Stimulated activated CD4-positive, alpha-beta T cell treated with anti-CD3 and anti-CD28 coated beads, Interleukin-1b, Interleukin-23, amount 100 ng/mL, for 1 hour (primary cell): ENCODE results near the gene IL4R.
"Not testable (repeated sequence)": the region's sequence is repeated elsewhere in the genome, so short reads cannot be mapped to it uniquely, and the experiment has no call there.

Source experiments
- DNase-seq, 2 donors: peaks; one replicate each; pipeline ENCODE4 v3.0.0-alpha.2; 2020; ENCODE audit warnings: low read depth in 2 of 2

Gene IL4R

DNA sequence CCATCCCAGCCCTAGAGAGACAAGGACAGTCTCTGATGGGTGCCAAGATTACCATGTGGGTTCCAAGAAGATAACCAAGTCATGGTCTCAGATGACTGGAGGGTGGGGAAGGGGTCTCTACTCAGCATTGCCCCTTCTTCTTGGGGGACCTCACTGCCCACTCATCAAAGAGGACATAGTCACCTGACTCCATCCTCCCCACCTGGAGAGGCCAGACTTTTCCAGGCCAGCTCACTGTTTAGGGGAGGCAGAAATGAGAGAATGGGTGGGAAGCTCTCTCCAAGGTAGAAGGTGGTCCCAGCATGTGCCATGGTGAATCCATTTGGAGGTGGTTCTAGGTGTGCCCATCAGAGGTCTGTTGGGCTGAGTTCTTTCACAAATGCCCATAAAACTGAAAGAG lies 67.5 kb downstream of the IL4R start:
- DNase-seq: no peak

DNA sequence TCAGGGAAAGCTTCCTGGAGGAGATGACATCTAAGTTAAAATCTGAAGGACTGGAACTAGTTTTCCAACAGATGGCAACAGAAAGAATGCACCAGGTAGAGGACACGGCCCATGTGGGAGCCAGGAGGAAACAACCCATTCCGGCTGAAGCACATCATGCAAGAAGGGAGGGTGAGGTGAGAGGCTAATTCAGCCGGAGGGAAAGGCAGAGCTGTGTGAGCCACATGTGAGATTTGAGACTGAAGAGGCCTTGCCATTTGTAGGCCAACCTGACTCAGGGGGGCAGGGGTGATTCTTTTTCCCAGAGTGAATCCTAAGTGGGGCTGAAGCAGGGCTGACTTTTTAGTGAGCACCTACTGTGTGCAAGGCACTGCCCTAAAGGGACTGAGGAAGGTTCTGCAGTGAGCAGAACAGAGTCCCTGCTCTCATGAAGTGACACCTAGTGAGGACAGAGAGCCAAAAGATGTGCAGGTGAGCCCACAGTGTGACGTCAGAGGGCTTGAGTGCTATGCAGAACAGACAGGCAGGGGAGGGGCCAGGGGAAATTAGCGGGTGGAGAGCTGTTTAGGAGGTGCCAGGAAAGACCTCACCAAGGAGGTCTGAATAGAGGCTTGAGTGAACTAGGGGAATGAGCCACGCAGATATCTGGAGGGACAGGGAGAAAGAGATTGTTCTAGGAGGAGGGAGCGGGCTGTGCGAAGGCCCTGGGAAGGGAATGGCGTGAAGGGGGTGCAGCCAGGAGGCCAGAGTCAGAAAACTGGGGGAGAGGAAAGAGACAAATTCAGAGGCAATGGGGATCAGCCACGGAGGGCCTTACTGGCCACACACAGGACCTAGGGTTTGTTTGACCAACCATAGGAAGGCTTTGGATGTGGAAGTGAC lies 68.4 kb downstream of the IL4R start:
- no peak for DNase-seq

DNA sequence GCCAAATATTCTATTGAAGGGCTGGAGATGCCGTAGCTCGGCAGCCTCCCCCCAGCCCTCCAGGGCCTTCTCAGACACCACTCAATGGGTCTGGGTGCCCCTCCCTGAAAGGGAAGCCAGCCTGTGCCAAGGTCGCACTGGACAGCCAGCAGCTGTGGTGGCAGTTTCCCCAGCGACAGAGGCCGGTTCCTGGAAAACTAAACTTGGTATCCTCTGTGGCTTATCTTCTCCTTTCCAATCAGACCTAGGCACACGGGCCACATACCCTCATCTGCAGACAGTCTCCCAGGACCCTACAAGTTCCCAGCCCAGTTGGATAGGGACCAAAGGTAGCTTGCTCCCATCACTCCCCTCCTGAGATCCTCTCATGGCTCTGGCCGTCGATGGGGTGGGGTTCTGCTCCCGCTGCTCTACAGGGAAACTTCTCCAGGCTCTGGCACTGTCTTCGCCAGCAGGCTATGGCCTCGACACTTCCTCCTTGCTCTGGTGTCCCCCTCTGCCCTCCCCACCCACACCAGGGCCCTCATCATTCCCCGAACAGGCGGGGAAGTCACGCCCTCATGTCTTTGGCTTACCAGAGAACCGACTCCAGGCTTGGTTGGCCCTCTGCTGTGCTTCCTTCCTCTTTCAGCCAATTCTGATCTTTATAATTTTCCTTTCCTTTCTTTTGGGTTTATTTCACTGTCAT lies 69.9 kb downstream of the IL4R start:
- DNase-seq: no peak

DNA sequence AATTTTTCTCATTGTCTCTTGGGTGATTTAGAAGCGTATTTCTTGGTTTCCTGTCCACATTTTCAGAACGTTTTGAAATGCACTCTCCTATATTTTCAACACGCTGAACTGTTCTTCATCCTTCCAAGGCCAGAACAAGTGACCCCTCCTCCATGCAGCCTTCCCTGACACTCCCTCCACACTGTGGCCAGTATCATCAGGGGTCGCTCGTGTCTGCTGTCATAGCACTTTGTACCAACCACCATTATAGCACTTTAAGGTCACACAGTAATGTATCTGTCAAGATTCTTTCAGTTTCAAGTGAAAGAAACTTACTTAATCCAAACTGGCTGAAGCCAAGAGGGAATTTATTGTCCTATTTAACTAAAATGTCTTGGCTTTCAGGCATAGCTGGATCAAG lies 70.7 kb downstream of the IL4R start:
- DNase-seq: no peak

DNA sequence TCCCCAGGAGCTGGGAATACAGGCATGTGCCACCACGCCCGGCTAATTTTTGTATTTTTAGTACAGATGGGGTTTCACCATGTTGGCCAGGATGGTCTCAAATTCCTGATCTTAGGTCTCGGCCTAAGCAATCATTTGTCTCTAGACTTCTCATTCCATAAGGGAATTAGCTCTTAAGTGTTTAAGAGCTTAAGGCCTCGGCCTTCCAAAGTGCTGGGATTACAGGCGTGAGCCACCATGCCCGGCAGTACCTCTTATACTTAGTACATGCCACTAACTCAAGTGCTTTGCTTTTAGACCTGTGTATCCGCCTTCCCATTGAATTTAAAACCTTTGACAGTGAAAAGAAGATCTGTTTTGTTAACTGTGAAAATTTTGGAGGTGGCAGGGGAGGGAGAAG lies 71.6 kb downstream of the IL4R start:
- no peak for DNase-seq

DNA sequence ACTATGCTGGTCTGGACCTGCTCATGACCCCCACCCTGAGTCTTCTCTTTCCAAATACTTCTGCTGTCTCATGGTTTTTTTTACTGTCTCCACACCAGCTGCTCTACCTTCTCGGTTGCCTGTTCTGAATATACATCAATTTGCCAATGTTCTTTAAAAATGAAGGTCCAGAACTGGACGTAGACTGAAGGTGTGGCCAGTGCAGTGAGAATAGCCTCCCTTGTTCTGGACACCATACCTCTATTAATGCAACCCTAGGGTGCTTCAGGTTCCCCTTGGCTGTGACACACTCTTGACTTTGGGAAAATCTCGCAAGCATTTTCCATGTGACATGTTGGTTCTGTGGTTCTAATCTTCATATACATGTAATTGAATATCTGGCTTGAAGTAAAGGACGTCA lies 72.9 kb downstream of the IL4R start:
- DNase-seq: no peak

DNA sequence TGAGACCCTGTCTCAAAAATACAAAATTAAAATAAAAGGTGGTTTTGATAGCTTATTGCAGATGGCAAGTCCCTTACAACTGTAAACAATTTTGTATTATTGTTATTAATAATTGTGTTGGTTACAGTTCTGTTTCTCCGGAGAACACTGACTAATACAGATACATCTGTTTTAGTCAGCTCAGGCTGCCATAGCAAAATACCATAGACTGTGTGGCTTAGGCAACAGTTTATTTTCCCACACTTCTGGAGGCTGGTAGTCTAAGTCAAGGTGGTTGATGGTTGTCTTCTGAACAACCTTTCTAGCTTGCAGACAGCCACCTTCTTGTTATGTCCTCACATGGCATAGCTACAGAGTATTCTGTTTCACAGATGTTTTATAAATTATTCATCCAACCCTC lies 74.0 kb downstream of the IL4R start:
- no peak for DNase-seq

DNA sequence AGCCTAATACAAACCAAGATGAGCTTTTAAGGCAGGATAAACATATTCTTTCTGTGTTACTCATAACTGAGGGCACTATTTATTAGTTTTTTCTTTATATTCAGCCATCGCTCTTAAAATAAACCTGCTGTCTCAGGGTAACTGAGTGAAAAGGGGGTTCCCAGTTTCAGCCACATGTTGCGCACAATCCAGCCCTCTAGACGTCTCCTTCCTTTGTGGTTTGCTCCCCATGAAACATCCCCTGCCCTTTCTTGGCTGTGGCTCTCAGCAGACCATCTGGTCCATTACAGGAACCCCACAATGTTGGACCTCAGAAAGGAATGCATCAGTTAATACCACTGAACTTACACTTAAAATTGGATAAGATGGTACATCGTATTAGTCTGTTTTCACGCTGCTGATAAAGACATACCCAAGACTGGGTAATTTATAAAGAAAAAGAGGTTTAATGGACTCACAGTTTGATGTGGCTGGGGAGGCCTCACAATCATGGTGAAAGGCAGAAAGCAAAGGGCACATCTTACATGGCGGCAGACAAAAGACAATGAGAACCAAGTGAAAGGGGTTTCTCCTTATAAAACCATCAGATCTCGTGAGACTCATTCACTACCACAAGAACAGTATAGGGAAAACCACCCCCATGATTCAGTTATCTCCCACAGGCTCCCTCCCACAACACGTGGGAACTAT lies 75.6 kb downstream of the IL4R start:
- no peak for DNase-seq

DNA sequence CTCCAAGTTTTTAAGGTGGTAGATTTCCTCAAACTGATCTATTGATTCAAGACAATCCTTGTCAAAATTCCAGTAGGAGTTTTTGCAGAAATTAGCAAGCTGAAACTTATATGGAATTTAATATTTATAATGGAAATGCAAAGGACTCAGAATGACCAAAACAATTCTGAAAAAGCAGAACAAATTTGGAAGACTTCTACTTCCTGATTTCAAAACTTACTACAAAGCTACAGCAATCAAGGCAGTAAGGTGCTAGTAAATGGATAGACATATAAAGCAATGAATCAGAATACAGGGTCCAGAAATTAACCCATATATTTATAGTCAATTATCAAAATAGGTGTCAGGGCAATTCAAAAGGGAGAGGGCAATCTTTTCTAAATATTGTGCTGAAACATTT lies 76.4 kb downstream of the IL4R start:
- DNase-seq: no peak

DNA sequence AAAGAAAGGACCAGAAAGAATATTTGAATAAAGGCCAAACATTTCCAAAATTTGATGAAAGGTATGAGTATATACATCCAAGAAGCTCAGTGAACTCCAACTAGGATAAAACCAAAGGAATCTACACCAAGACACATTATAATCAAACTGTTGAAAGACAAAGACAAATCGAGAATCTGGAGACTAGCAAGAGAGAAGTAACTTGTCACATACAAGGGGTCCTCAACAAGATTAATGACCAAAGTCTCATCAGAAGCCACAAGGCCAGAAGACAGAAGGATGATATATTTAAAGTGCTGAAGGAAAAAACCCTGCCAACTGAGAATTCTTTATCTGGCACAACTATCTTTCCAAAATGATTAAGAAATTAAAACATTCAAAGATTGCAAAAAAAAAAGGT lies 78.9 kb downstream of the IL4R start:
- no peak for DNase-seq

DNA sequence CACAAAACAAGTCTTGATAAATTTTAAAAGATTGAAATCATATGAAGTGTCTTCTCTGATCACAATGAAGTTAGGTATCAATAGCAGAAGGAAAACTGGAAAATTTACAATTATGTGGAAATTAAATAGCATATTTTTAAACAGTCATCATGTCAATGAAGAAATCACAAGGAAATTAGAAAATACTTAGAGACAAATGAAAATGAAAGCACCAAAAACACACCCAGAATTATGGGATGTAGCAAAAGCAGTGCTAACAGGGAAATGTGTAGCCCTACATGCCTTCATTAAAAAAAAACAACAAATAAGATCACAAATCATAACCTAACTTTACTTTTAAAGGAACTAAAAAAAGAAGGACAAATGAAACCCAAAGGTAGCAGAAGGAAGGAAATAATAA lies 80.7 kb downstream of the IL4R start:
- no peak for DNase-seq

DNA sequence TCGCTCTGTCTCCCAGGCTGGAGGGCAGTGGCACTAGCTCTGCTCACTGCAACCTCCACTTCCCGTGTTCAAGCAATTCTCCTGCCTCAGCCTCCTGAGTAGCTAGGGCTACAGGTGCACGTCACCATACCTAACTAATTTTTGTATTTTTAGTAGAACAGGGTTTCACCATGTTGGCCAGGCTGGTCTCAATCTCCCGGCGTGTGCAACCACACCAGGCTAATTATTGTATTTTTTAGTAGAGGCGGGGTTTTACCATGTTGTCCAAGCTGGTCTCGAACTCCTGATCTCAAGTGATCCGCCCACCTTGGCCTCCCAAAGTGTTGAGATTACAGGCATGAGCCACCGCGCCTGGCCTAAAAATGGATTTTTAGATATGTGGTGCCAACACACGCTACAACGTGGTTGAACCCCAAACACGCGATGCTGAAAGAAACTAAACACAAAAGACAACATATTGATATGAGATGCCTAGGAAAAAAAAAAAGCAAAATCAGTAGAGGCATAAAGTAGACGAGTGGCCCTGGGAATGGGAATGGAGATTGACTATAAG lies 84.6 kb downstream of the IL4R start:
- not testable (repeated sequence) for DNase-seq

DNA sequence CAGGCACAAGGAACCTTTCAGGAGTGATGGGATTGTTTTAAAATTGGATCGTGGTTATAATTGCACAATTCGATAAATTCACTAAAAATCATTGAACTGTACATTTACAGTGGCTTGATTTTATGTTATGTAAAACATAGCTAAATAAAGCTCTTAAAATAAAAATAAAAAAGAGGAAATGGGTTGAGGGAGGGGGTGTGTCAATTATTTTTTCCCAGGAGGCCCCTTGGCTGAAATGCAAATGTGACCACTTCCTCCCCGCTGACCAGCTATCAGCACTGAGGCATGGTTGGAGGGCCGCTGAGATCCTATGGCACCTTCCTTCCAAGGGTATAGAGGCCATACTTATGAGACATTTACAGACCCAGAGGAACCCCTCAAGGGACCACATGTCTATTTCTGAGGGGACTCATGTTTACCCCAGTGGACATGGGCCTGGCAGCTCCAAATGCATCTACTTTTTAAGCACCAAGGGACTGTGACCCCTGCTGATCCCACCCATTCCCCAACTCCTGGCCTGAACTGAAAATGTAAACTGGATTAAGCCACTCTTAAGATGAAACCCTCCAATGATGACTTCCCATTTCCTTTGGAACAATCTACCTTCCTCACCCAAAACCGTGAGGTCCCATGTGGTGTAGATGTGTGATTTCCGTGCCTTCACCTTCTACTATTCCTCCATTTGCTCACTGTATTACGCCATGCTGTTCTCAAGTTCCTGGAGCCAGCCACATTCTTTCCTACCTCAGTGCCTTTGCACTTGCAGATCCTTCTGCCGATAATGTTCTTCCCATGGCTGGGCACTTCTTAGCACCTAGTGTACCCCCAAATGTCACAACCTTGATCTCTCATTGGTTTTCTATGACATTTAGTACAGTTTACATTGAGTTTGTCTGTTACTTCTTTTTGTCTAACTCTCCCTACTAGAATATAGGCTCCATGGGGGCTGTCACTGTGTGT lies 85.4 kb downstream of the IL4R start:
- DNase-seq: no peak

DNA sequence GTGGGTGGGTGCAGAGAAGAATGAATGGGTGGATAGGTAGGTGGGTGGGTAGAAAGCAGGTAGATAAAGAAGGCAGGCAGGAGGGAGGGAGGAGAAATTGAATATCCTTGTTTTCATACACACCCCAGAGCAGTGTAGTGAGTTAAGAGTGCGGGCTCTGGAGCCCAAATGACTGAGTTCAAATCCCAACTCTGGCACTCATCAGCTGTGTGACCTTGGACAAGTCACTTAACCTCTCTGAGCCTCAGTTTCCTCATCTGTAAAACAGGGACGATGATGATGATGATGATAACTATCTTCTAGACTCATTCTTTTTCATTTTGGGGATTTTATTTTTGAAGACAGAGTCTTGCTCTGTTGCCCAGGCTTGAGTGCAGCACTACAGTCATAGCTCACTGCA lies 86.2 kb downstream of the IL4R start:
- DNase-seq: no peak

DNA sequence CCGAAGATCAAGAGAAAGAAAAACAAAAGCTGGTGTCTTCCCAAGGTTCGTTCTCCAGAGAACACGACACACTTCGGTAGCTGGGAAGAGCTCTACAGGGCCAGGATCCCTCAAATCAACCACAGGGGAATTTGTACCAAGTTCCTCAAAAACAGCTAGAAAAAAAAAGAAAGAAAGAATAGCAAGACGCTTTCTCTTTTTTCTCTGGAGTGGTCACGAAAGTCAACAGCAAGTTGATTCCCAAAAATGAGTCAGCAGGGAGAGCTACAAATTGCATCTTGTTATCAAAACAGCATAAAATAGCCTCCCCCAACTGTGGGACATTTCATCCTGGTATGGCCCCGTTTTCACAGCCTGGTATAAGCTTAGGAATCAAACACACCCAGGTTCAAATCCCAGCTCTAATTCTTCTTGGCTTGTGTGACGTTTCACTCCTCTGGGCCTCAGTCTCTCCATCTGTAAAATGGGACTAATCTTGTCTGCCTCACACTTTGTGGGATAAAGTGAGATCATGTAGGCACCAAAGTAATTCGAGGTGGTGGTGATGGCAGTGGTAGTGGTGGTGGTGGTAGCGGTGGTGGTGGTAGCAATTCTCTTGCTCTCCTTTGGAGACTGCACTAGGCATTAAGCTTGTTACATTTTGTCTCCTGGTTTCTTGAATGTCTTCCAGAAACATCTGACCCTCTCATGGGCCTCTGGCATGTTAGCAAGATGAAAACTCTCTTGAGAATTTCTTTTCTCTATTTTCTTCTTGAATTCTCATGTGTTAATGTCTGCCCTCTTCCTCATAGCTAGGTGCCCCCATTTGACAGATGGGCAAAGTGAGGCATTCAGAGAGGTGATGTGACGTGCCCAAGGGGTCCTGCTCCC lies 87.2 kb downstream of the IL4R start:
- no peak for DNase-seq

DNA sequence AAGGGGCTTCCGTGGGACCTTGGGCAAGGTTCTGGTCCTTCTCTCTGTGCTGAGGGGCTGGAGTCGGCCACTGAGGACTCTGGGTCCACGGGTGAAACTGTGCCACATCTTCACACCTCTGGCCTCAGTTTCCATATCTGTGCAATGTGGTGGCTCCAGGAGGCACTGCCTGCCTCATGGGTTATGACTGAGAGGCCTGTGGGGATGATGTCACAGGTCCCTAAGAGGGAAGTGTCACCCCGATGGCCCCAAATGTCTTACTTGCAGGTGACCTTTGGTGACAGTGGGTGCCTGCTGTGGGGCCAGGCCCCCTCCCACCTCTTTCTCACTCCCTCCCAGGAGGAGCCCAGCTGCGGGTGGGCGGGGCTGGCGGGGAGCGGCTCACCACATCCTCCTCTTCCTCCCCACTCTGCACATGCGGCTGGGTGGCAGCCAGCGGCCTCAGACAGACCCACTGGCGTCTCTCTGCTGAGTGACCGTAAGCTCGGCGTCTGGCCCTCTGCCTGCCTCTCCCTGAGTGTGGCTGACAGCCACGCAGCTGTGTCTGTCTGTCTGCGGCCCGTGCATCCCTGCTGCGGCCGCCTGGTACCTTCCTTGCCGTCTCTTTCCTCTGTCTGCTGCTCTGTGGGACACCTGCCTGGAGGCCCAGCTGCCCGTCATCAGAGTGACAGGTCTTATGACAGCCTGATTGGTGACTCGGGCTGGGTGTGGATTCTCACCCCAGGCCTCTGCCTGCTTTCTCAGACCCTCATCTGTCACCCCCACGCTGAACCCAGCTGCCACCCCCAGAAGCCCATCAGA lies 88.2 kb downstream of the IL4R start, which contains the start of gene IL21R:
Gene IL21R (plus strand): TSS at position 407 of the 801 bp plus-strand sequence. CDS start 27,898 bp downstream, outside the sequence.
- peak; percentile 57 to 69 for DNase-seq

DNA sequence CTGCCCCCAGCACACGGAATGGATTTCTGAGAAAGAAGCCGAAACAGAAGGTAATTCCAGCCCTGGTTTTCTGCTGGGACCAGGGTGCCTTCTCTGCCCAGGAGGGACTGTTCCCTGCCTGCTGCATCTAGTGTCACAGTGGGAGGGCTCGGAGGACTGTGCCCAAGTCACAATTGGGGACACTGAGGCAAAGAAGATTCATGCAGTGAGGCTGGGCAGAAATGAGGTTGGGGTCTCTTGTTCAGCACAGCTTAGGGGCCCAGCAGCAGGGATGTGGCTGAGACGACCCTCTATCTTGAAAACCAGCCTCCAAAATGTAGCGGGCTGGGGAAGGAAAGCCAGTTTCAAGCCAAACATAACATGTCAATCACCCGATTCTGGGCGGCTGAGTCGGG lies 88.8 kb downstream of the IL4R start:
- no peak for DNase-seq

DNA sequence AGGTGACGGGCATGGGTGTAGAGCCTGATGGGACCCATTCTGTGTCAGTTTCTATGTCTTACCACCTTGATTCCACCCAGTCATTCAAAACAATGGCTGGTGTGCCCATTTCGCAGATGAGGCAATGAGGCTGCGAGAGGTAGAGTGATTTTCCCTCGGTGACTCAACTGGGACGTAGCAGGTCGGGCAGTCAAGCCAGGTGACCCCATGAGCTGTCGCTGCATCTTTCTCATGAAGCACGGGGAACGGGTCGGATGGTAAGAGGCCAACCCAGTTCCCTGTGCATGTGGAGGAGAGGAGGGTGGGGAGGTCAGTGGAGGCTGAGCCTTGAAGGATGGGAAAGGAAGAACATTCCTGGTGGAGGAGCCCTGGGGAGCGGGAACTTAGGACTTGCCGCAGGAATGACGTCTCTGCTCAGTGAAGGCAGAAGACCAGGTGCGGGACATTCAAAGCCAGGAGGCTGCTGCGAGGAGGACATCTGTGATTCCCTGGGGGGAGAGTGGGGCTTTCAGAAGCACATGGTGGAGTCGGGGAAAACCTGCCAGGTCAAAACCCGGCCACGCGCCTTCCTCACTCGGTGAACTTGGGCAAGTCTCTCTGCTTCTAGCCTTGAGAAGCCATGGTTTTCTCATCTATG lies 89.3 kb downstream of the IL4R start:
- peak in 1 of 2 donors; percentile 25 for DNase-seq

DNA sequence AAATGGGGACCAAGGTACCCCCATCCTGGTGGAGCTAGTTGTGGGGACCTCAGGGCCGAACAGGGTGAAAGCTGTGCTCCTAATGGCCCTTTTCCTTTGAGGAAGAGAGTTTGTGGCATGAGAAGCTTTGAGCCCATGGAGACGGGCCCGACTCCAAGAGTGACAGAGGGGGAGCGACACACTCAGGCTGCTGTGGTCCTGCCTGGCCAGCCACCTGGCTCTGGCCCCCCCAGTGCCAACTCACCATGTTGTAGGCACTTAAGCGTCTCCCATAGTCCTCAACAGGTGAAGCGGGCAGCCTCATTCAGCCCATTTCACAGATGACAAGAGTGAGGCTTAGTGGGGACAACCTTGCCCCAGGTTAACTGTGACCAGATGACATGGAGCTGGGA lies 89.8 kb downstream of the IL4R start:
- DNase-seq: no peak
